Epithelial cell of proximal tubule (primary cell): Measurements from ENCODE around the gene PMPCB. TPM values are rescaled to one million over a fixed set of nuclear protein-coding genes. Genes with fewer than 3 reads are reported as not detected.
"Not testable (repeated sequence)": the region's sequence is repeated elsewhere in the genome, so short reads cannot be mapped to it uniquely, and the experiment has no call there.

Experiments used
- DNase-seq: peaks from one replicate; pipeline ENCODE4 v3.0.0-alpha.2; 2011; ENCODE audit warnings: low read depth
- H3K4me3 ChIP-seq: 2 replicates; pipeline ENCODE4 v1.5.1; 2011; ENCODE audit warnings: low read depth, mild to moderate bottlenecking, low read length
- CTCF ChIP-seq: conservative IDR thresholded peaks from 2 replicates; pipeline ENCODE4 v1.5.1; 2012; ENCODE audit warnings: low read depth, mild to moderate bottlenecking, low read length
- total RNA-seq: library from RNA; depleted of rRNA; stranded (reverse); fragments of >200 nt; gene quantifications from 2 replicates; pipeline ENCODE4 v1.2.3, GENCODE V29; 2015

PMPCB gene
- 55.2 and 59.9 TPM in 2 replicates for total RNA-seq

DNA sequence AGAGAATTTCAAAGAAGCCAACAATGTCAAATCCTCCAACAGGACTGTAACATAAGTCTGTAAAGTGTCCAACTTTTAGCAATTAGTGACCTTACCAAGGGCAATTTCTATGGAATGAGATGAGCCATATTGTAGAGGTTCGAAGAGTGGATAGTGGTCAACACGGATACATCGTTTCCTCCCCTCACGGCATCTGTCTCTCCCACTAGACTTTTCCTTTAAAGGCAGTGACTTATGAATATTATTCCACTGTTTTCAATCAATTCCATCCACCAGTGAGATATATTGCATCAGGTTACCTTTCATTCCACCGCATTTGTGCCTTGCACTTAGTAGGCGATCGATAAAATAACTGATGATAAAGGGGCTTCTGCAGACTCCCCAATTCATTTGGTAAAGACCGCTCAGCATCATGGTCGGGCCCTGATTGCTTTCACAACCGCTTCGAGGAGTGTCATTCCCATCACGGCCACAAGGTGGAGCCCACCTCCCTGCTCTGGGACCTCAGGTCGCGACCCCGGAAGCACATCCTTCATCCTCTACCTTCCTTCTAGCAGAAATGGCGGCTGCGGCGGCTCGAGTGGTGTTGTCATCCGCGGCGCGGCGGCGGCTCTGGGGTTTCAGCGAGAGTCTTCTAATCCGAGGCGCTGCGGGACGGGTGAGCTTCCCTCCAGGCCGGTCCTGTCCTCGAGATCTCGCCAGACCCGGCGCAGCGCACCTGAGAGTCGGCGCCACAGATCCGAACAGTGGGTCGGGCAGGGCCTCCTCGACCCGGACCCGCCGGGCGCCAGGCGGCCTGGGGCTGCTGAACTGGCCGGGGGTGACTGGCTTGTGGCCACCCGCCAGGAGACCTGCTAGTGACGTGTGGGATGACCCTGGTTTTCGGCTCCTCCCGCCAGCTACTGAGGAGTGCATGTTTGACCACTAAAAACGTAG is at the start of gene PMPCB:
PMPCB (plus strand) TSS at position 535 of the 936 bp plus-strand sequence; CDS start at position 560, 25 bp downstream.
- H3K4me3 ChIP-seq, result peak within 1 kb of the TSS; percentile 86
- peak; percentile 41 for DNase-seq
- peak; percentile 95 for TF ChIP-seq CTCF

- not testable (repeated sequence) for DNase-seq
Observed at GRCh38 chr7:103253699-103254506, 43.3 kb upstream of the PMPCB start.

DNA sequence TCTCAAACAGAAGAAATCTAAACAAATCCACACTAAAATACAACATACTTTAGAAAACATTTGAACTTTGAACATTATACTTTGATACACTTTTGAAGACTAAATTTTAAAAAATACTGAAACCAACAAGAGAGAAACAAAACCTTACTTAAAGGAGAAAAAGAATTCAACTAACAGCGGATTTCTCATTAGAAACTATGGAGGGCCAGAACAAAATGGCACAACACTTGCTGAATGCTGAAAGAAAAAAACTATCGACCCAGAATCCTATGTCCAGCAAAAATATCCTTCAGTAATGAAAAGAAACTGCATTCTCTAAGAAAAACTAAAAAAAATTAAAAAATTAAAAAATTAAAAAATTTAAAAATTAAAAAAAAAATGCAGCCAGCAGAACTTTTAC is 33.2 kb upstream of the PMPCB start:
- not testable (repeated sequence) for H3K4me3 ChIP-seq, DNase-seq

More at GRCh38 chr7:103253699-103254506, 43.3 kb upstream of the PMPCB start:
- H3K4me3 ChIP-seq, result not testable (repeated sequence)

DNA sequence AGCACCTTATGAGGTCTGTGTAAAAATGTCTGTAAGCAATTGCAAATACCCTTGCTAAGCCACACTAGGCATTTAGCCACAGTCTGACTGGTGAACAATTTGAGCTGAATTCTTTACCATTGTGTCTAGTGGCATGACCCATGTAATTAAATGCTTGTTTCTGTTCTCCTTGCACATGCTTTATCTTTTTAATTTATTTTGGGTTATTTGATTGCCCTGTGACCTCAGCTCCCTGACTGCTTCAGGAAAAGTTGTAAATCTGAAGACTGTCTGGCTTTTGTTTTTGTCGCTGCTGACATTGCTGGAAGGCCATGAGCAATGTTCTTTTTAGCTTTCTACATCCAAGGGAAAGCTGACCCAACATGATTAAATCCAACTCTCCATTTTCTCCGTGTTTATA is 31.0 kb upstream of the PMPCB start:
- not testable (repeated sequence) for H3K4me3 ChIP-seq, DNase-seq

GRCh38 chr7:103273374-103273773 is 23.9 kb upstream of the PMPCB start:
- DNase-seq, H3K4me3 ChIP-seq: not testable (repeated sequence)

- not testable (repeated sequence) for H3K4me3 ChIP-seq, DNase-seq
Observed at GRCh38 chr7:103274867-103275266, 22.4 kb upstream of the PMPCB start.

DNA sequence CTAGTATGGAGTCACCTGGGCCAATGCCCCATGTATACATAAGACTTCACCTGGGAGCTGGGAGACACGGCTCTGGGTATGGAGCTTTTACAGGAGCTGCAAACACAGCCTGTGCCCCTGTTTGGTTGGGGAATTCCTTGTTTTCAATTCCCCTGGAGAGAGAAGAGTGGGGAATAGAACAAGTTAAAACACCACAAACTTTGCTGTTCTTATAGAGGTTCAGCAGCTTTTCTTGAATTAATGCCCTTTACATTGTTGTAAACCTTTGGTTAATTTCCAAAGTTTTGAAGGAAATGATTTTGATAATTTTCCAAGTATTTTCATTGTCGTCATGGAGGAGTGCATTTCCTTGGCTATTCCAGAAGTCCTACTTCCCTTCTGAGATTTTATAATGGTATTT is 19.0 kb upstream of the PMPCB start:
- DNase-seq, H3K4me3 ChIP-seq: not testable (repeated sequence)

DNA sequence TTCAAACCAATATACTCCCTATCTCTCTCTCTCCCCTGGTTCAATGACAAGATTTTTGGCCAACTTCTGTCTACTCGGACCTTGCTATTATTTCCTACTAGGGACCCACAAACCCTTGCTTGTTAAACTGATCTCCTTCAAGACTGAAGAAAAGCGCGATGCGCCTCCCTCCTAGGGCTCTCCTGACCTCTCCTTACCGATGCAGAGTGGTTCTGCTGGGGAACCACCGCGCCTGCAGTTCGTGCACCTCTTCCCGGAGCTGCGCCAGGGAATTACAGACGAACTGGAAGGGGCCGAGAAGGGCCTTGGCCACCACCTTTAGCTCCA is 17.6 kb upstream of the PMPCB start:
- peak overlapping the region; percentile 79 for H3K4me3 ChIP-seq
- not testable (repeated sequence) for DNase-seq

DNA sequence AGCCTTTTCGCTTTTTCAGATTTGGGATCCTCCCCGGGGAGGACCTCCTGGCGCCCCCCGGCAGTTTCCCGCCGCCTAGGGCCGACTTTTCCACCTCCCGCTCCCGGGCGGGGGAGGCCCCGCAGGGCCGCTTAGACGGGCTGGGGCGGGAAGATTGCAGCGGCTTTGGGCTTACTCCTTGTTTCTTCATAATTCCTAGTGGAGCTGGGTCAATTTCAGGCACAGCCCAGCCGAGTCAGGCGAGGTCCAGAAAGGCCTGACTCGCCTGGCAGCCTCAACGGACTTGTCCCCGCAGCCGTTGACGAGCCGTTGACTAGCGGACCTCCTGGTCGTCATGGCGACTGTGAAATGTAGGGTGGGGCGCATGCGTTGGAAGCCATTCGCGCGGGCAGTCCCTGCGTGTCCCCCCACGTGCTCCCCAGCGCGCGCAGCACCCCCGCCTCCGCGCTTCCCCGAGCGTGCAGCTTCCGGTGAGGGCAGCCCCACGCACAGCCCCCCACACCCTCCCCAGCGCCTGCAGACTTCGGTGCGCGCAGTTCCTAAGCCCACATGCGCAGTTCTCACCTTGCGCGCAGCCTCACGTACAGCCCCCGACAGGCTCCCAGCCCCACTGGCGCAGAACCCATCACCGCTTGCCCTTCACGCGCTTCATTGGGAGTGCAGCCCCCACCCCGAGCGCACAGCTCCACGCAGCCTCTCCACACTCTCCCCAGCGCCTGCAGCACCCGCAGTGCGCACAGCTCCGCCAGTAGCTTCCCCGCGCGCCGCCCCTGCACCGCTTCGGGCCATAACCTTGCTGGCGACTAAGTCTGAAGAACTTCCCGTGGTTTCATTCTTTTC is 17.1 kb upstream of the PMPCB start:
- DNase-seq, result not testable (repeated sequence)
- peak overlapping the region; percentile 79 for H3K4me3 ChIP-seq

DNA sequence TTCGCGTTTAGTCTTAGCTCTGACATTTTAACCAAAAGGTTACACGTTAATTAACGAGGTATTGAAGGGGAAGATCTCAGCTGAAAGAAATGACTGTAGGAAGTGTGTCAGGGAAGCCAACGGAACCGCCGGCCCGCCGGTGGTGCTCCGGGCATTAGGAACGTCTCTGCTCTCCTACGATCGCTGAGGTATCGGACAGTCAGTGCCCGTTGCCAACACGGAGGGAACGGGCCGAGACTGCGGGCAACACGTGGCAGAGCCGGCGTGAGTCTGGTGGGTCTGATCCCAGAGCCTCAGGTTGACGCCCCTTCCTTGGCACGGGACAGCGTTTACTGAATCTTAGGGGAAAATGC is 16.5 kb upstream of the PMPCB start:
- peak overlapping the region; percentile 79 for H3K4me3 ChIP-seq
- DNase-seq, result not testable (repeated sequence)

- not testable (repeated sequence) for H3K4me3 ChIP-seq, DNase-seq
Observed at GRCh38 chr7:103282802-103283427, 14.3 kb upstream of the PMPCB start.

DNA sequence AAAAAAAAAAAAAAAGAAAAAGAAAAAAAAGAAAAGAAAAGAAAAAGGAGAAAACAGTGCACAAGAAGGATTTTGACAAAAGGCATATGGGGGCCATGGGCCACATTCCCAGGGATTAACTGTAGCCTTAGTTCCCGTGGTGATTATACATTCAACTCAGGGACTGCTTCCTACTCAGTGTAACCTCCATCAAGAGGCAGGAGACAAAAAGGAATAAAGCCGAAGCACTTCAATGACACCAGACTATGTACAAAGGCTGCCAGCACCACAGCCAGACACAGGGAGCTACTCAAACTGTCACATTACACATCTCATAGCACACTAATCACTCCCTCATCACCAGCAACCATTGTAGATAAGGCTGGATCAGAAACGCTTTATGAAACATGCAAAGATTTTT is 5.1 kb upstream of the PMPCB start:
- DNase-seq, result no peak
- TF ChIP-seq CTCF, result no peak
- no peak overlapping the region for H3K4me3 ChIP-seq
